HUES6 (cell line): ENCODE data around the gene MAMSTR.
A peak's percentile ranks its signal among the peaks of the same experiment; 100 is the strongest.
"Not testable (repeated sequence)": the region's sequence is repeated elsewhere in the genome, so short reads cannot be mapped to it uniquely, and the experiment has no call there.

Source experiments
- H3K27ac ChIP-seq: 2 replicates; pipeline ENCODE4 v1.7.0; 2013; ENCODE audit warnings: low read depth, mild to moderate bottlenecking, low read length, inconsistent platforms
- H3K27me3 ChIP-seq: 2 replicates; pipeline ENCODE4 v1.6.1; 2013; ENCODE audit warnings: low read length; ENCODE audit not compliant: control insufficient read depth, insufficient read depth
- H3K36me3 ChIP-seq: 2 replicates; pipeline ENCODE4 v1.6.1; 2013; ENCODE audit warnings: low read length; ENCODE audit not compliant: control insufficient read depth, insufficient read depth
- H3K4me1 ChIP-seq: 2 replicates; pipeline ENCODE4 v1.6.1; 2013; ENCODE audit warnings: low read length; ENCODE audit not compliant: control insufficient read depth, insufficient read depth
- H3K4me3 ChIP-seq: 2 replicates; pipeline ENCODE4 v1.5.1; 2013; ENCODE audit warnings: low read depth, low read length
- H3K9ac ChIP-seq: one replicate; pipeline ENCODE4 v1.6.1; 2013; ENCODE audit warnings: mild to moderate bottlenecking, low read length
- H3K9me3 ChIP-seq: 2 replicates; pipeline ENCODE4 v1.6.1; 2013; ENCODE audit warnings: low read depth, low read length; ENCODE audit not compliant: control insufficient read depth, insufficient read depth

Gene MAMSTR

DNA sequence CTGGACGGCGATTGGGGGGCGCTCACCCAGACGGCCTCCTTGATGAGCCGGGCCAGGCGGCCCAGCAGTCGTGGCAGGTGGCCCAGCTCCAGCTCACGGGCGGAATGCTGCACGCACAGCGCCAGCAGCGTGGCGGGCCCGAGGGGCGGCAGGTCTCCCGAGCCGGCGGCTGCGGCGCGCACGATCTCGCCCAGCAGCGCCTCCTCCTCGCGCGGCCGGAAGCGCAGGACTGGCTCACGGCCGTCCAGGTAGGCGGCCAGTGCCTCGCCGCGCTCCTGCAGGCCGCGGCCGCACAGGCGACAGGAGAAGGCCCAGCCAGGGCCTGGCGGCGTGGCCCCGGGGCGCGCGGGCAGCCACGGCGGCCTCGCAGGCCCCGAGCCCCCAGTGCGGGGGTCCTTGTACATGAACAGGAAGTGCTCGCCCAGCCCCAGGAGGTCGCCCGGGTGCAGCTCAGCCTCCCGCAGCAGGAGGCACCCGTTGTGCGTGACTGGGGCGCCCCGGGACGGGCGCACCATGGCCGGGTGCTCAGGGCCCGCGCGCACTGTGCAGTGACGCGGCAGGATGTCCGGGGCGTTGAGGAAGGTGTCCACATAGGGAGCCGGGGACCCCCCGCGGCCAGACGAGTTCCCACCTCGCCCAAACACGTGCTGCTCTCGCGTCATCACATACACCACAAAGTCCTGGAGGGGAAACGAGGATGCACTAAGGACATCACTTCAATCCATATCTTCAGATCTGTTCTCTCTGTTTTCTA lies 9.6 kb upstream of the MAMSTR start:
- H3K4me1 ChIP-seq: peaks cover 2% of the 10 kb centered on the region; the same call in 1 of the 2 replicates
- H3K9me3 ChIP-seq: no peaks in the 10 kb centered on the region
- H3K9ac ChIP-seq: no peak overlapping the region
- H3K27me3 ChIP-seq: no peaks in the 10 kb centered on the region
- H3K4me3 ChIP-seq: peak overlapping the region; percentile 19; the same call in 1 of the 2 replicates
- no peaks in the 10 kb centered on the region for H3K36me3 ChIP-seq
- H3K27ac ChIP-seq: no peak overlapping the region

DNA sequence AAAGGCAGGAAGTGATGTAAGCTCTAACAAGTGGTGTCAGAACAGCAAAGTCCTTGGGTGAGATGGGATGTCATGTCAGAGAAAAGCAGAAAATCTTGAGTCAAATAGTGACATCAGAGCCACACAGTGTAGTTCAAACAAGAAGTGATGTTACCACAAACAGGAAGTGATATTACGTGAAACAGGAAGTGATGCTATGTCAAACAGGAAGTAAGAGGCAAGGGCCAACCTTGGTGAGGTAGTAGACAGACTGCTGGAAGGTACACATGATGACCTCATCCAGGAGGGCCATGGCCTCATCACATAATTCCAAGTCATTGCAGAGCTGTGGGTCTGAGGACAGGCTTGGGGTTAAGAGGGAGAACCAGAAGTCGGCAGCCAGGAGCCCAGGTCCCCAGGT lies 7.0 kb upstream of the MAMSTR start:
- no peak overlapping the region for H3K4me3 ChIP-seq
- H3K27ac ChIP-seq: no peak overlapping the region
- no peak overlapping the region for H3K9ac ChIP-seq
- H3K27me3 ChIP-seq: no peaks in the 10 kb centered on the region
- no peaks in the 10 kb centered on the region for H3K36me3 ChIP-seq
- no peaks in the 10 kb centered on the region for H3K9me3 ChIP-seq
- H3K4me1 ChIP-seq: peaks cover 2% of the 10 kb centered on the region; the same call in 1 of the 2 replicates

DNA sequence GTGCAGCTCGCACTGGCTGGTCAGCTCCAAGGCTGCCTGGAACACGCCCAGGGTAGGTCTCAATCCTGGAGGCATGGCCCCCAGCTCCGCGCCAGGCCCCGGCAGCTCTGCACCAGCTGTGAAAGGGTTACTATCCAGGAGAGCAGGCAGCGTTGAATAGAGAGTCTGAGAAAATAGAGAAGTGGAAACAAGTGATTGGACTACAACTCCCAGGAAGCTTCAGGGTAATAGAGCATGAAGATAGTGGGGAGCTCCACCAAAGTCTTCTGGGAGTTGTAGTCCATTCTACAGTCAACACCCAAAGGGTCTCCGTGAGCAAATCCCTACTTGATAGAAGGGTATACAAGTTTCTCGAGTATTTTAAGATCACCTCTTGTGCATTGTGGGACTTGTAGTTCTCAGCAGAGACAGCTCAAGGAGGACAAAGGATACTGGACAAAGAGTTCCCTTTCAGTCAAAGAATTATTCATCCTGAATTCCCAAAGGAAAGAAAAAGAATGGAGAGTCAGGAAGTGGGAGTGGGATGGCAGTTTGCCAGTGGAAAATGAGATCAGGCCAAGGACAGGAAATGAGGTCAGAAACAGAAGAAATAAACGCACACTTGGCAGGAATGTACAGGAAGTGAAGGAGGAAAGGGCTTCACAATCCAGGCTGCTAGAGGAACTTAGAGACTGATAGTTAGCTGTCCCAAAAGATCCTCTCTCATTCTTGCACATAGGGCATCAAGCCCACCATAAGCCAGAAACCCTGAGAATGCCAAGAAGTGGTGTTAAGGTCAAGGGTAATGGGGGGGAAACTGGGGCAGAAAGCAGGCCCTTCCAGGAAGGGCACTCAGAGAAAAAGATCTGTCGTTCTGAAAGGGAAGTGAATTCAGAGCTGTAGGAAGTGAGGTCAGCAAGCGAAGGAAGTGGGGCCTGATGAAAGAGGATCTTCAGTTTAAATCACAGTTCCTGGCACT lies 5.5 kb upstream of the MAMSTR start:
- Histone ChIP-seq H3K9me3 (no peaks in the 10 kb centered on the region), H3K4me1 (peaks cover 5% of the 10 kb centered on the region), H3K36me3 (no peaks in the 10 kb centered on the region), H3K9ac (no peak overlapping the region), H3K27me3 (no peaks in the 10 kb centered on the region), H3K27ac (no peak overlapping the region), H3K4me3 (no peak overlapping the region)

DNA sequence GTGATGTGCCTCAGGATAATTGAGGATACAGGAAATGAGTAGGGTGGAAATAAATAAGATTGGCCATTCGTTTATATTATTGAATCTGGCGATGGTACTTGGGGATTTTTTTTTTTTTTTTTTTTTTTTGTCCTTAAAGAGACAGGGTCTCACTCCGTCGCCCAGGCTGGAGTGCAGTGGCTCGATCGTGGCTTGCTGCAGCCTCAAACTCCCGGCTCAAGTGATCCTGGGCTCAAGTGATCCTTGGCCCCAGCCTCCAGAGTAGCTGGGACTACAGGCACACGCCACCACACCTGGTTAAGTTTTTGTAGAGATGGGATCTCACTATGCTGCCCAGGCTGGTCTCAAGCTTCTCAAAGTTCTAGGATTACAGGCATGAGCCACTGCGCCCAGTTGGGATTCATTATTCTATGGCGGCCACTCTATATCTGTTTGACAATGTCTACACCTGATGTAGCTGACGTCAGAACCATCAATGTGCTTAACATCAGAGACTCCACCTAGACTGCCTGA lies 2.7 kb upstream of the MAMSTR start:
- no peaks in the 10 kb centered on the region for H3K27me3 ChIP-seq
- H3K9me3 ChIP-seq: no peaks in the 10 kb centered on the region
- H3K9ac ChIP-seq: no peak overlapping the region
- H3K4me1 ChIP-seq: peaks cover 22% of the 10 kb centered on the region
- H3K4me3 ChIP-seq: no peak overlapping the region
- no peaks in the 10 kb centered on the region for H3K36me3 ChIP-seq
- no peak overlapping the region for H3K27ac ChIP-seq

DNA sequence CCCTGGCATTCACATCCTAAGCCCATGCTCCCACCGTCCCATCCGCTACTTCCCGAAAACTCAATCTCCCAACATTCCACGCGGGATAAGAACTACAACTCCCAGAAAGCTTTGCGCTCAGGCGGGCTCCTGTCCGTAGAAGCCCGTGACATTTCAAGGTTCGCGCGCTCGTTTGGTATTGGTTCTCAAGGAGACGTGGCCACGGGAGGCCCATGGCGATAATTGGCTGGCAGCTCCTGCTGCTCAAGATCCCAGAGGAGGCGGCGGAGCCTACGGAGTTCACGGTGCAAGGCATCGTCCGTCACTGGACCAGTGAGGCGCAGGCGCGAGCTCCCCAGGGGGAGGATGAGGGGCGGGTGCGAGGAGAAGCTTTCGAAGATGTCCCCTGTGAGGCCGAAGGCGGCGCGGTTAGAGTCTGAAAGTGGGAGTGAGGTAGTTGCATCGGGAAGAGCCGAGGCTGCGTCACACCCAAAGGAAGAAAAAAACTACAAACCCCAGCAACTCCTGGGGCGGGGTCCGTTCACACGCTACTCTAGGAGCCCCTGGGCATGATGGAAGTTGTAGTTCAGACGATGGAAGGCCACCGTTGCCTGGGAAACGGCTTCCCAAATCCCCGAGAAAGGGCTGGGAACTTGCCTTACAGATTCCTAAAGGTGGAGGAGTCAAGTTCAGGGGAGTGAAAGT lies 1.2 kb upstream of the MAMSTR start:
- H3K4me1 ChIP-seq: peaks cover 31% of the 10 kb centered on the region
- H3K9ac ChIP-seq: peak overlapping the region; percentile 67
- H3K27me3 ChIP-seq: no peaks in the 10 kb centered on the region
- no peaks in the 10 kb centered on the region for H3K9me3 ChIP-seq
- H3K27ac ChIP-seq: no peak overlapping the region
- no peaks in the 10 kb centered on the region for H3K36me3 ChIP-seq
- peak overlapping the region; percentile 75 for H3K4me3 ChIP-seq

DNA sequence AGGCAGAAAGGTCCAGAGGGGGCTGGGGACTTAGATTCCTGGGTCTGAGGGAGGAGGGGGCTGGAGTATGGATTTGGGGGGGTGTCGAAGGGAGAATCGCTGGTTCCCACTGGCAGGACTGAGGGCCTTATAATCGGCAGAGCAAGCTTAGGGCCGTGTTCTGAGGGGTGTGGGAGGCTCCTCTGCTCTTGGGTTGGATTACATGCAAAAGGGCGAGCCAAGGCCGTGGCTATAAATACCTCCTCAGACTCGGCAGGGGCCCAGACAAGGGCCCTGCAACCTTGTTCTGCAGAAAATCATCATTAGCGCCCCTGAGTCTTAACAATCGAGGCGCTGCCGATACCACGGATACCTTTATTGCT lies 707 bp upstream of the MAMSTR start:
- peak overlapping the region; percentile 75 for H3K4me3 ChIP-seq
- no peaks in the 10 kb centered on the region for H3K36me3 ChIP-seq
- no peaks in the 10 kb centered on the region for H3K27me3 ChIP-seq
- no peak overlapping the region for H3K27ac ChIP-seq
- no peak overlapping the region for H3K9ac ChIP-seq
- H3K4me1 ChIP-seq: peaks cover 36% of the 10 kb centered on the region
- no peaks in the 10 kb centered on the region for H3K9me3 ChIP-seq

DNA sequence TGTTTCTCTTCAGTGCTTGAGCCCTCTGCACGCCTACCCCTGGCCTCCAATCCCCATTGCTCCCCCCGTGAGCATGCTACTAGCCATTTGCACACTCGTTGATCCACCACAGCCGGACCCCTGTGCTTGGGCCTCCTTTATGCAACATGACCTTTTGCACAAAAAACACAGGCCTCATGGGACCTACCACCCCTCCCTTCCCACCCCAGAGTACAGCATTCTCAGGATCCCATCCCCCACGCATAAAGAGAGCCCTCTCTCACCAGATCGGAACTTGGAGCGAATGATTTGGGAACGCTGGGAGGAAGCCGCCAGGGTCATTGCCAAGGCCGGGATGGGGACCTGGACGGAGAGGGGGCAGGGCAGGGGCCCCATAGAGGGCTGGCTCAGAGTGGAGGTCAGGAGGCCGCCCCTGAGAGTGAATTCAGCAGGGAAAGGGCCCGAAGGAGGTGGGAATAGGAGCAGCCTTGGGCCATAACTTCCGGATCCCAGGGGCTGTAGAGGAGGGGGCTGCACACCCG lies 754 bp downstream of the MAMSTR start:
- Histone ChIP-seq H3K9me3 (no peaks in the 10 kb centered on the region), H3K27me3 (no peaks in the 10 kb centered on the region), H3K4me1 (peaks cover 42% of the 10 kb centered on the region), H3K4me3 (peak overlapping the region; percentile 75), H3K36me3 (no peaks in the 10 kb centered on the region), H3K27ac (no peak overlapping the region), H3K9ac (peak overlapping the region; percentile 10)

DNA sequence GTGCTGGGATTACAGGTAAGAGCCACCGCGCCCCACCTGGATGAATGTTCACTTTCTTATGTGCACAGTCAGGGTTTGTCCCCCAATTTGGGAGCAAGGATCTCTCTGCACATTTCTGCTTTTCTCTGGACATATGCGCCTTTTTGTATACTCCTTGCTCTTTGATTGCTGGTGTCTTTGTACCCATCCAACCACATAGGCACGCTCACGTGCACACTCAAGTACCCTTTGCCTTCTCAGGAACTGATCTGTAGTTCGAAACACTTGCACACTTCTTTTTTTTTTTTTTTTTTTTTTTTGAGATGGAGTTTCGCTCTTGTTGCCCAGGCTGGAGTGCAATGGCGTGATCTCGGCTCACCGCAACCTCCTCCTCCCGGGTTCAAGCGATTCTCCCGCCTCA lies 1.4 kb downstream of the MAMSTR start:
- H3K9ac ChIP-seq, H3K9me3 ChIP-seq, H3K4me3 ChIP-seq, H3K27me3 ChIP-seq, H3K36me3 ChIP-seq, H3K27ac ChIP-seq: not testable (repeated sequence)
- H3K4me1 ChIP-seq: peaks cover 42% of the 10 kb centered on the region

DNA sequence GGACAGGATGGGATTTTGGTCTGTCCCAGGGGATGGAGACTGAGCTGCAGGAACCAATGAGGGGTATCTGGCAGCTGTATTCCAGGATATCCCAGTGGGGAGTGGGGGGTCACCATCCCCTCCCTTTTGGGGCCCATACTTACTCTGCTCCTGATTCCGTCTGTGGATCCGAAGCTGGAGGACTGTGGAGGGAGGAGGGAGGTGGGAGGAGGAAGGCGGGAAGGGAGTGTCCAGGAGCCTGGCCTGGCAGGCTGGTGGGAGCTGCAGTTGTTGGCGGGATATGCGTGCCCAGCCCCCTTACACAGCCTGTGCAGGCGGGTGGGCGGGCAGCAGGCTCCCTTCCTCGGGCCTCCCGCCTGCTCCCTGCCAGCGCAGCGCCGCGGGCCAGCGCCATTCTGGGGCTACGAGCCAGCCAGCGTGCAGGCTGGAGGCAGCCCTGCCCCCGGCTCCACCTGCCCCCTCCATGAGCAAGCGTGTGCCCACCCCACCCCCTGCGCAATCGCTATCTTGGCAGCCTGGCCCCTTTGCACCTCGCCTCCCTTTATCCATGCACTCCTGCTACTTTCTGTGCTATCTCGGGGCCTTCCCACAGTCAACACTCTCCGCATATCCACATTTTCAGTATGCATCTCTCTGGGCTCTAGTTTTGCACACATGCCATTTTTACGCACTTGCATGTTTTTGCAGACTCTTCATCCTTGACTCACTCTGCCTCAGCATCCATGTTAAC lies 2.8 kb downstream of the MAMSTR start:
- Histone ChIP-seq H3K9me3 (no peaks in the 10 kb centered on the region), H3K9ac (no peak overlapping the region), H3K4me3 (peak overlapping the region; percentile 50), H3K27ac (no peak overlapping the region), H3K27me3 (no peaks in the 10 kb centered on the region), H3K36me3 (no peaks in the 10 kb centered on the region), H3K4me1 (peaks cover 45% of the 10 kb centered on the region)

DNA sequence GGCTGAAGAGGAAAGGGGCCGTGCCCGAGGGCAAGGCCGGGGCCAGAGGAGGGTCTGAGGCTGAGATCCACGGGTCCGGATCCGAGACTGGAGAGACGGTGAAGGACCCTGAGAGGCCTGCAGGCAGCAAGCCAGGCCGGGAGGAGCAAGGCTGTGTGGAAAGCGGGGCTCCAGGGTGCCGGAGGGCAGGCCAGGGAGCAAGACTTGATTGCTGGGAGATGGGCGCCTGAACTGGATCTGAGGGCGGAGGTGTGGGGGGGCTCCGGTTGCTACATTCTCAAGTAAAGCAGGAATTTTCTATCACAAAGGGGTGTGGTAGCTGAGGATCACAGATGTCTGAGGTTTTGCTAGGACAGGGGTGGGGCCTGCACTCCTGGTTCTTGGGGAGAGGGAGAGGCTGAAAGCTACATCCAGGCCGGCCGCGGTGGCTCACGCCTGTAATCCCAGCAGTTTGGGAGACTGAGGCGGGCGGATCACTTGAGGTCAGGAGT lies 3.8 kb downstream of the MAMSTR start:
- peaks cover 3% of the 10 kb centered on the region for H3K9me3 ChIP-seq
- no peak overlapping the region for H3K27ac ChIP-seq
- H3K27me3 ChIP-seq: no peaks in the 10 kb centered on the region
- H3K36me3 ChIP-seq: no peaks in the 10 kb centered on the region
- H3K9ac ChIP-seq: no peak overlapping the region
- H3K4me1 ChIP-seq: peaks cover 45% of the 10 kb centered on the region
- no peak overlapping the region for H3K4me3 ChIP-seq
